HG02852 (cell line): Measurements from ENCODE around the gene MARCHF11.

ENCODE experiments used
- ATAC-seq: cut with Tn5 transposase; IDR thresholded peaks from one replicate; pipeline ENCODE4 v1.9.1; 2021; ENCODE audit warnings: mild to moderate bottlenecking, moderate library complexity; ENCODE audit not compliant: unreplicated experiment

MARCHF11 gene

DNA sequence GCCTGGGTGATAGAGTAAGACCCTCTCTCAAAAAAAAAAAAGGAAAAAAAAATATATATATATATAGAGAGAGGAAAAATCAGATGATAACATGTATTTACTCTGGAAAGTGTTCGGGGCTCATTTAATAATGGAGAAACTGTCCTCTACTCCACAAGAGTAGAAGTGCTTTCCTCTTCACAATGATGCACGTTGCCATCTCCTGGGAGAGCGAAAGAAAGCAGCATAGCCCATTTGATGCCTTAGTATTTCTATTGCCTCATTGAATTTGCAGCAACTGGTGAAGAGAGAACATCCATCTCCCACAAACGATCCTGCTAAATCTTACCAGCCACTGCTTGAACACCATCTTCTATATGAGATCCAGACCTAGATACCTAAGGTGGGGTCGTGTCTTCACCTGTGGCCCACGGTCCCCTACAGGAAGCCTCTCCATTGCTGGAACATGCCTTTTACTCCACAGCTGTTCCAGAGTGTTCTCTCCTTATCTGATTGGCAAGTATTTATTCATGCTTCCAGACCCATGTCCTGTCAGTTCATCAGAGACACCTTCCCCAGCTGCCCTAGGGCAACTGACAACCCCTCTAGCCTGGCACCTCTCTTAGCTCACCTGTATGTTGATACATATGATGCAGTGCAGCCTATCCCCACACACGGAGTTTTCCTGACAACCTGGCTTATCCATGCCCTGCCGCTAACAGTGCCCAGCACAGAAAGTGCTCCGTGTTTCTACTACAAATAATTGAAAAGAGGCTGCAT, 115.3 kb downstream of the MARCHF11 start:
- ATAC-seq, result no peak

DNA sequence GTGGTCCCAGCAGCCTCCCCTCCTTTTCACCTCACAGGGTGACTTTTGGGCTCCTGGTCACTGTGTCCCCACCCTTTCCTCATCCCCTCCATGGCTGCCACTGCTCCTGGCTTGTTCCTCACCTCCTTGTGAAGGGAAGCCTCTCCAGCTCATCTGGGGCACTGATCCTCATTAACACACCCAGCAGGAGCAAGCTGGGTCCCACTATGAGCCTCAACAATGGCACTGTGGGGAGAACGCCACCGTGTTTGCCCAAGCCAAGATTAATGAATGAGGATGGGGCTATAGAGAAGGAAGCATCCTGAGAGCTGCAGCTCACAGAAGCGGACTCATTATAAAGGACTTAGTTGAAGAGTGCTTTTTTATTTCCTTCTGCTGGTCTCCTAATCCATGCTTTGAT, 118.4 kb downstream of the MARCHF11 start:
- ATAC-seq, result no peak

- ATAC-seq, result no peak
Observed at GRCh38 chr5:16057277-16057676, 122.3 kb downstream of the MARCHF11 start.

GRCh38 chr5:16051246-16051755, 128.3 kb downstream of the MARCHF11 start:
- ATAC-seq, result no peak

DNA sequence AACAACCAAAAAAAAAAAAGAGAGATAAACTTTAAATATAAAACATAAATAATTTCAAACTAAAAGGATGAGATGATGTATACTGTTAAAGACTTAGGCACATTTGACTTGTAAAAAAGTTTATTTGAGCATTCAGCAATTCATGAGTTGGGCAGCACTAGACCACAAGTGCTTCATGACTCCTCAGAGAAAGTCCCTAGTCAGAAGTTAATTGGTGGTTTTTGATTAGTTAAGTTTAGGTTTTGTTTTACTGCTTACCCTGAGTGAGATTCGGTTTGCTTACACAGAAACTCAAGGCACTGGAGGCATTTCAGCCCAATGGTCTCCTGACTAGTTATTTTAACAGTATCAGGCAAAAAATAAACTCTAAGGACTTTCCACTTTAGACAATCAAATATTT, 129.2 kb downstream of the MARCHF11 start:
- ATAC-seq, result no peak

GRCh38 chr5:16049761-16050160, 129.8 kb downstream of the MARCHF11 start:
- no peak for ATAC-seq

DNA sequence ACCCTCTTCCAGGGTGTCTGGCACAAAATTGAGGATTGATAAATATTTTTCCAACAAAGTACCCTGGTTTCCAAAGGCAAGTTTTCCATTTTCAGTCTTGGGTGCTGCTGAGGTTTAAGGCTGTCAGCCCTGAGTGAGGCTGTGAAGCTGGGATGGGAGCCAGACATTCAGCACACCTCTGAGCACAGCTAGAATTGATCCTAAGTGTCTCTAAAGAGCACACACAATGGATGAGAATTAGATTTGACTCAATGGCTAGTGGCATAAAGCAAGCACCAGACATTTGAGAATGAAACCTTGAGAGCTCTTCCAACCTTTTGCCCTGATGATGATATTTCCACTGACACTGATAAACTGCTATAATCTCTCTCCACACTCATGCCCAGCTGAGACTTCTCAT, 131.5 kb downstream of the MARCHF11 start:
- ATAC-seq, result no peak

DNA sequence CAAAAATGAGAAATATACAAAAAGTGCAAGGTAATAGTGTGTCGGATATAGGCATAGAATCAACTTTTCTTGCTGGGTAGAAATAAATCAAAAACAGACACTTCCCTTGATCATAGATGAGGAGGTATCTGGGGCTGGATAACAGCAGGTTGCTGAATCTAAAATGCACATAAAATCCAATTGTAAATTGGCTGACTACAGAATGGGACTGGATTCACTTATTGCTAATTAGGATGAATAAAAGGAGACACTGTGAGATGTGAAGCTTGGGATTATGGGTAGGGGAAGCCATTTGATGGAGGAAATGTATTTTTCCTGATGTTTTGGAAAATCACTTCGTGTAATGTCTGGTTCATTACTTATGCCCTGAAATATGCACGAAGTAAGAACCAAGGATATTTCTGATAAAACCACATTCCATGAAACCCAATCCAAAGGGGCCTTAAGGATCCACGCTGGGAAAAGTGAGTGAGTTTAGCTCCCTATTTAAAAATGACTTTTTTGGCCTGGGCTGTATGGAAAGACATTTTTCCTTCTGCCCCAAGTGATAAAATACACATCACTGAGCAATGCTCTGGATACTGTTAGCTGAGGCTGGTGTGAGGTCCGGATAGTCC, 136.1 kb downstream of the MARCHF11 start:
- no peak for ATAC-seq

- ATAC-seq, result no peak
Observed at GRCh38 chr5:16037121-16037845, 142.3 kb downstream of the MARCHF11 start.

- no peak for ATAC-seq
Observed at GRCh38 chr5:16034319-16035001, 145.1 kb downstream of the MARCHF11 start.

- no peak for ATAC-seq
Observed at GRCh38 chr5:16033187-16033925, 146.2 kb downstream of the MARCHF11 start.

DNA sequence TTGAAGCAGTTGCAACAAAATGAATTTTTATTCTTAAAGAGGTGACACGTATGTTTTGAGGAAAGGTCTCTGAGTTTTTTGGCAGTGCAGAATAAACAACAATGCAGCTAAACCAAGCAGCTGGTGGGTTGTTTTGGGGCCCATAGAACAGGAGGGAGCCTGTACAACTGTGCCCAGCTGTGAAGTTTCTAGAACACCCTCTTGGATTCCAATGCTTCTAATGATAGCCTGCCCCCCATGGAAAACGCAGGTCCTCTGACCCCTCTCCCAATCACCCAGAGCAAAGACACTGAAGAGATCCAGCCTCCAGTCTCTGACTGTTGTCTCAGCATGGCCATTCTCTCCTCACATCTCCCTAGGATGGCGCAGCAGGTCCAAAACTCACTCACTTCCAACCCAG, 150.9 kb downstream of the MARCHF11 start:
- no peak for ATAC-seq

GRCh38 chr5:16025681-16026080, 153.9 kb downstream of the MARCHF11 start:
- ATAC-seq, result no peak

DNA sequence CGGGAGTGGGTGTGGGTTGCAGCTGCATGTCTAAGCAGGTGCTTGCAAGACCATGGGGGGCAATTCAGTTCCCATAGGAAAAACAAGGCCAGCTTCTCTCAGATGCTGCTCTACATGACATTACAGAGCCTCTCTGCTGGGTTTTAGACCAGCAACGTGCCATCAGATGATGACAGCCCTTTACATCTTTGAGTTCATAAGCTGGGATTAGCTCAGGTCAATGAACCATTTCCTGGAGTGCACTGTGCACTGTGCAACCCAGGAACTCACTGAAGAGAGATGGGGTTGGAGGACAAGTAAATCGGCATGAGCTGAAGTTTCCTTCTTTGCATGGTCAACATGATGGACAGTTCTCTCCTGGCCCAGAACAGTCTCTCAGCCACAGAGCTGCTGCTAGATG, 160.6 kb downstream of the MARCHF11 start:
- no peak for ATAC-seq

DNA sequence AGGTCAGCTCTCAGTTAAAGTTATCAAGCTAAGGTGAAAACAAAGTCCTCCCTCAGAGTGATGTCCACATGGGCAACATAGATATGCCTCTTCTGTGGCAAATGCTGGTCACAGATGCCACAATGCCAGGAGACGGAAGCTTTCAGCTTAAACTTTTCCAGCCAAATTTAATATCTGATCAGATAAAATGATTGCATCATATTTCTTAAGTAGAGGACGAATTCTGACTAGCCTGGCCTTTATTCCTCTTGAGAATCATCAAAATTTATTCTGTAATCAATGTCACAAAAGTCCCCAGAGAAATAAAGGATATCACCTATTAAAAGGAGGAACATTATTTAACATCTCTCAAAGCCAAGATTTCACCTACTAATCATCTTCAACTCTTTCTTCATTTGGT, 161.9 kb downstream of the MARCHF11 start:
- ATAC-seq, result no peak
